ENCODE results near the gene DYNC1LI2.

GRCh38 chr16:66712512-66712911, 38.9 kb downstream of the DYNC1LI2 start:
- TF ChIP-seq EZH2 (IDR thresholded peaks at IDR 0.05; ENCODE audit: insufficient read depth, poor library complexity, severe bottlenecking): no peak
- no peak for TF ChIP-seq EZH2phosphoT487 (IDR thresholded peaks at IDR 0.05; ENCODE audit: insufficient read depth, low read depth)

Data from GM23248 (cell line).